Measurements from ENCODE around the gene VWF.

DNA sequence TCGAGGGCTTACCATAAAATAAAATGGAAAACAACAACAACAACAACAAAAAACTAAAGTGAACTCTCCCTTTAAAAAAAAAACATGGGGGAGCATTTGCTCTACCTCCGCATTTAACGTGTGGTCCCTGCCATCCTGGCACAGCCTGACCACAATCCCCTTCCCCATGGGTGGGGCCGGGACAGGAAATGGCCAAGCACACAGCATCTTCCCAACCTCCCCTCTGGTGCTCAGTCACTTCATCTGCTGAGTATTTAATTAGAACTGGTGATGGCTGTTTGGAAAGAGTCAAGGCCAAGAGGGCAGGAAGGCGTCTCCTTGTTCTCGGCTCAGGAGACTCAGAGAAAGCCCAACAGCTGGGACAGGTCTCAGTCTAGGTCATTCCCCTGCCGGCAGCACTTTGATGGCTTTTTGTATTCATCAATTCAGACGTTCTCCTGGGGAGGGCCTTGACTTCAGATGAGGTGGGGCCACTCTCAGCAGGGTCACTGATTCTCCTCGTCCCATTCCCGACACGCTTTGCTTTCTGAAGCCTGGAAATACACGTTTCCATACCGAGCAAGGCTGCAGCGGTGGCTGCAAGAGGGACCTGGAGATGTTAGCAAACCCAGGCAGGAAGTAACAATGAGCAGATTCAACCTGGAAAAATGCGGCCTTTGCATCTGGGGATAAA, 223.8 kb downstream of the VWF start:
- TF ChIP-seq, protein P1, sequence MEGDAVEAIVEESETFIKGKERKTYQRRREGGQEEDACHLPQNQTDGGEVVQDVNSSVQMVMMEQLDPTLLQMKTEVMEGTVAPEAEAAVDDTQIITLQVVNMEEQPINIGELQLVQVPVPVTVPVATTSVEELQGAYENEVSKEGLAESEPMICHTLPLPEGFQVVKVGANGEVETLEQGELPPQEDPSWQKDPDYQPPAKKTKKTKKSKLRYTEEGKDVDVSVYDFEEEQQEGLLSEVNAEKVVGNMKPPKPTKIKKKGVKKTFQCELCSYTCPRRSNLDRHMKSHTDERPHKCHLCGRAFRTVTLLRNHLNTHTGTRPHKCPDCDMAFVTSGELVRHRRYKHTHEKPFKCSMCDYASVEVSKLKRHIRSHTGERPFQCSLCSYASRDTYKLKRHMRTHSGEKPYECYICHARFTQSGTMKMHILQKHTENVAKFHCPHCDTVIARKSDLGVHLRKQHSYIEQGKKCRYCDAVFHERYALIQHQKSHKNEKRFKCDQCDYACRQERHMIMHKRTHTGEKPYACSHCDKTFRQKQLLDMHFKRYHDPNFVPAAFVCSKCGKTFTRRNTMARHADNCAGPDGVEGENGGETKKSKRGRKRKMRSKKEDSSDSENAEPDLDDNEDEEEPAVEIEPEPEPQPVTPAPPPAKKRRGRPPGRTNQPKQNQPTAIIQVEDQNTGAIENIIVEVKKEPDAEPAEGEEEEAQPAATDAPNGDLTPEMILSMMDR (IDR thresholded peaks at IDR 0.05) = no peak
- TF ChIP-seq POLR2A (IDR thresholded peaks at IDR 0.05; ENCODE audit: low read depth) (no peak), POLR2AphosphoS5 (IDR thresholded peaks at IDR 0.05) (no peak)
